HCT116 (cell line): ENCODE data around the gene TDO2. TPM values are rescaled to one million over a fixed set of nuclear protein-coding genes. Genes with fewer than 3 reads are reported as not detected.
"Not testable (repeated sequence)": the region's sequence is repeated elsewhere in the genome, so short reads cannot be mapped to it uniquely, and the experiment has no call there.

Source experiments
- ATAC-seq: fragments of 200-7000 bp; cut with Tn5 transposase; 2 replicates; pipeline ENCODE4 v1.9.1; 2020; ENCODE audit warnings: mild to moderate bottlenecking, moderate library complexity
- BruUV-seq: library from RNA; stranded (reverse); fragments of 400-500 nt; replicated peaks from 2 replicates; lab custom pipeline; 2021; lab: Mats Ljungman, UMichigan
- CTCF ChIA-PET: fragments of 300-600 bp; sonication (Branson Sonifier 250); formaldehyde crosslinking; loops from one replicate; lab custom pipeline; 2021; ENCODE audit warnings: antibody characterized with exemption; lab: Charles Lee
- POLR2A ChIA-PET: fragments of 300-600, 350-600 bp; sonication (Branson Sonifier 250); formaldehyde crosslinking; loops from one replicate; lab custom pipeline; 2021; ENCODE audit warnings: antibody characterized with exemption; lab: Charles Lee
- RAD21 ChIA-PET, 2 experiments: fragments of 300-600 bp; sonication (Branson Sonifier 250); formaldehyde crosslinking; loops; one replicate each; lab custom pipeline; 2023; ENCODE audit warnings: low total read pairs in 2 of 2; ENCODE audit not compliant: uncharacterized antibody in 2 of 2, unreplicated experiment in 2 of 2, low non-redundant PET in 1 of 2; lab: Charles Lee
- DNase-seq: peaks from one replicate; pipeline ENCODE4 v3.0.0-alpha.2; 2010; ENCODE audit warnings: low read depth, low spot score
- H2AFZ ChIP-seq: fragments of 200-600 bp; shearing (Covaris generic), sonication (generic); 2 replicates; pipeline ENCODE4 v1.6.1; 2017; ENCODE audit warnings: low read depth, mixed run types, mixed read lengths, antibody characterized with exemption, low read length; ENCODE audit not compliant: poor library complexity, severe bottlenecking
- H3K27ac ChIP-seq: 2 replicates; pipeline ENCODE4 v1.5.1; 2012; ENCODE audit warnings: low read depth, low read length
- H3K27me3 ChIP-seq: fragments of 200-600 bp; sonication (generic); 2 replicates; pipeline ENCODE4 v1.6.1; 2016; ENCODE audit warnings: mixed run types, low read length, mixed read lengths; ENCODE audit not compliant: insufficient read depth
- H3K36me3 ChIP-seq, 2 experiments: fragments of 200-500 bp in 1 of 2; fragments of 200-600 bp in 1 of 2; sonication (Bioruptor generic) in 1 of 2; sonication (generic) in 1 of 2; 2 replicates each; pipeline versions ENCODE4 v1.5.1 to v1.6.1; 2014 to 2016; ENCODE audit warnings: low read length in 2 of 2, inconsistent platforms in 1 of 2, mixed read lengths in 1 of 2, mixed run types in 1 of 2; ENCODE audit not compliant: insufficient read depth in 2 of 2, control insufficient read depth in 1 of 2
- H3K4me1 ChIP-seq, 2 experiments: fragments of 200-600 bp in 1 of 2; sonication (generic) in 1 of 2; 2 replicates each; pipeline versions ENCODE4 v1.5.1 to v1.6.1; 2012 to 2017; ENCODE audit warnings: low read length in 2 of 2, inconsistent platforms in 1 of 2, mild to moderate bottlenecking in 1 of 2, mixed read lengths in 1 of 2, mixed run types in 1 of 2, moderate library complexity in 1 of 2; ENCODE audit not compliant: insufficient read depth in 2 of 2, control insufficient read depth in 1 of 2
- H3K4me2 ChIP-seq: fragments of 200-600 bp; sonication (generic); 2 replicates; pipeline ENCODE4 v1.6.1; 2017; ENCODE audit warnings: mixed run types, low read length, mixed read lengths
- H3K4me3 ChIP-seq, 2 experiments: fragments of 200-600 bp in 1 of 2; sonication (generic) in 1 of 2; replicated peaks in 1 of 2; 2 replicates each; pipeline ENCODE4 v1.5.1; 2011 to 2016; ENCODE audit warnings: low read length in 2 of 2, control low read depth in 1 of 2, low read depth in 1 of 2, mild to moderate bottlenecking in 1 of 2, mixed read lengths in 1 of 2, mixed run types in 1 of 2
- H3K79me2 ChIP-seq: fragments of 200-600 bp; sonication (generic); 2 replicates; pipeline ENCODE4 v1.6.1; 2017; ENCODE audit warnings: mild to moderate bottlenecking, mixed run types, low read length, moderate library complexity, mixed read lengths; ENCODE audit not compliant: insufficient read depth
- H3K9ac ChIP-seq: fragments of 200-600 bp; sonication (generic); 2 replicates; pipeline ENCODE4 v1.6.1; 2016; ENCODE audit warnings: low read length, mixed read lengths
- H3K9me2 ChIP-seq: fragments of 200-600 bp; sonication (generic), shearing (Covaris generic); 2 replicates; pipeline ENCODE4 v1.6.1; 2017; ENCODE audit warnings: mixed run types, mild to moderate bottlenecking, moderate library complexity; ENCODE audit not compliant: insufficient read depth
- H3K9me3 ChIP-seq, 2 experiments: fragments of 200-500 bp in 1 of 2; fragments of 200-600 bp in 1 of 2; sonication (Bioruptor generic) in 1 of 2; sonication (generic) in 1 of 2; 2 replicates each; pipeline ENCODE4 v1.6.1; 2014 to 2017; ENCODE audit warnings: low read length in 2 of 2, mixed read lengths in 2 of 2, inconsistent platforms in 1 of 2, low read depth in 1 of 2, mild to moderate bottlenecking in 1 of 2, mixed run types in 1 of 2, moderate library complexity in 1 of 2; ENCODE audit not compliant: control insufficient read depth in 1 of 2, insufficient read depth in 1 of 2
- H4K20me1 ChIP-seq: fragments of 200-600 bp; sonication (generic), shearing (Covaris generic); 2 replicates; pipeline ENCODE4 v1.6.1; 2017; ENCODE audit warnings: mixed run types, mild to moderate bottlenecking, moderate library complexity; ENCODE audit not compliant: insufficient read depth
- EGR1 ChIP-seq: IDR thresholded peaks from 2 replicates; pipeline ENCODE4 v1.6.1; 2012; ENCODE audit warnings: low read depth
- EZH2phosphoT487 ChIP-seq: fragments of 200-600 bp; IDR thresholded peaks from 2 replicates; pipeline ENCODE4 v1.6.1; 2018; ENCODE audit warnings: antibody characterized with exemption, borderline replicate concordance
- FOSL1 ChIP-seq: IDR thresholded peaks from 2 replicates; pipeline ENCODE4 v1.6.1; 2012; ENCODE audit warnings: low read depth
- JUND ChIP-seq: IDR thresholded peaks from 2 replicates; pipeline ENCODE4 v1.6.1; 2012
- POLR2A ChIP-seq: IDR thresholded peaks from 2 replicates; pipeline ENCODE4 v1.7.0; 2011; ENCODE audit warnings: borderline replicate concordance; ENCODE audit not compliant: insufficient read depth, insufficient read length; ENCODE audit errors: extremely low read depth
- POLR2AphosphoS5 ChIP-seq: IDR thresholded peaks from 2 replicates; pipeline ENCODE4 v1.6.1; 2011; ENCODE audit warnings: mild to moderate bottlenecking, low read depth, low read length, moderate library complexity
- RAD21 ChIP-seq: IDR thresholded peaks from 2 replicates; pipeline ENCODE4 v1.6.1; 2012; ENCODE audit warnings: low read depth, mild to moderate bottlenecking
- SIN3A ChIP-seq: IDR thresholded peaks from 2 replicates; pipeline ENCODE4 v1.6.1; 2012; ENCODE audit warnings: low read depth
- SRF ChIP-seq: IDR thresholded peaks from 2 replicates; pipeline ENCODE4 v1.6.1; 2012; ENCODE audit warnings: low read depth
- TCF7L2 ChIP-seq: IDR thresholded peaks from 2 replicates; pipeline ENCODE4 v1.7.0; 2011; ENCODE audit warnings: borderline replicate concordance, inconsistent platforms; ENCODE audit not compliant: insufficient read depth, insufficient read length; ENCODE audit errors: extremely low read depth
- YY1 ChIP-seq: IDR thresholded peaks from 2 replicates; pipeline ENCODE4 v1.6.1; 2011; ENCODE audit warnings: low read length, low read depth, moderate library complexity, mild to moderate bottlenecking; ENCODE audit not compliant: insufficient replicate concordance; ENCODE audit errors: extremely low read depth
- ZFX ChIP-seq: fragments of 450-650 bp; IDR thresholded peaks from 2 replicates; pipeline ENCODE4 v1.6.1; 2017
- intact Hi-C: fragments of 100-400 bp; cut with micrococcal nuclease; formaldehyde crosslinking; loops from 2 replicates; pipeline ENCODE4 v1.10.0; 2022
- total RNA-seq: library from RNA; stranded (reverse); gene quantifications from one replicate; pipeline ENCODE4 v1.2.1, GENCODE V29; 2021; ENCODE audit not compliant: unreplicated experiment
- TF ChIP-seq, protein P1 (sequence below): IDR thresholded peaks from 2 replicates; pipeline ENCODE4 v1.6.1; 2011; ENCODE audit warnings: mild to moderate bottlenecking, low read length, moderate library complexity; ENCODE audit not compliant: insufficient replicate concordance; ENCODE audit errors: extremely low read depth
- TF ChIP-seq, protein P2 (sequence below): IDR thresholded peaks from 2 replicates; pipeline ENCODE4 v1.6.1; 2012
- TF ChIP-seq, protein P3 (sequence below): IDR thresholded peaks from 2 replicates; pipeline ENCODE4 v1.6.1; 2012

TDO2 gene
- total RNA-seq, 1 experiment from 2014 or later: 0.27 TPM

DNA sequence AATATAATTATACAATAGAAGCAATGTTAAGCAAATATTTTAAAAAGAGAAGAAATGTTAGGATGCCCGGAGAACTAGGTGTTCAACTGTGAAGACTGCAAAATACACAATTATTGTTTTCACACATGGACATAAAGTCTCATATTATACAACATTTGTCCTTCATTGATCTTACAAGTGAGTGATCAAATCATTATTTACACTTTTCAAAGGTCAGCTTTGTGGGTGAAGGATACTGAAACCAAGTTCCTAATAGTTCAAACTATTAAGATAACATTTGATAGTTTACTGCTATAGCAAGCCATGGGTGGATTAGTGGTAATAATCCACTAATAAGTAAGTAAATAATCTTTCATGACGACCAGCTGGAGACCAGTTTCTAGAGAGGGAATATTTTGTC is 26.8 kb downstream of the TDO2 start (continued):
- TF ChIP-seq, protein P1, sequence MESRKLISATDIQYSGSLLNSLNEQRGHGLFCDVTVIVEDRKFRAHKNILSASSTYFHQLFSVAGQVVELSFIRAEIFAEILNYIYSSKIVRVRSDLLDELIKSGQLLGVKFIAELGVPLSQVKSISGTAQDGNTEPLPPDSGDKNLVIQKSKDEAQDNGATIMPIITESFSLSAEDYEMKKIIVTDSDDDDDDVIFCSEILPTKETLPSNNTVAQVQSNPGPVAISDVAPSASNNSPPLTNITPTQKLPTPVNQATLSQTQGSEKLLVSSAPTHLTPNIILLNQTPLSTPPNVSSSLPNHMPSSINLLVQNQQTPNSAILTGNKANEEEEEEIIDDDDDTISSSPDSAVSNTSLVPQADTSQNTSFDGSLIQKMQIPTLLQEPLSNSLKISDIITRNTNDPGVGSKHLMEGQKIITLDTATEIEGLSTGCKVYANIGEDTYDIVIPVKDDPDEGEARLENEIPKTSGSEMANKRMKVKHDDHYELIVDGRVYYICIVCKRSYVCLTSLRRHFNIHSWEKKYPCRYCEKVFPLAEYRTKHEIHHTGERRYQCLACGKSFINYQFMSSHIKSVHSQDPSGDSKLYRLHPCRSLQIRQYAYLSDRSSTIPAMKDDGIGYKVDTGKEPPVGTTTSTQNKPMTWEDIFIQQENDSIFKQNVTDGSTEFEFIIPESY: no peak
- TF ChIP-seq EZH2phosphoT487 (no peak), POLR2A (no peak), ZFX (no peak), TCF7L2 (no peak), SRF (no peak), YY1 (no peak), JUND (no peak), FOSL1 (no peak), SIN3A (no peak)

DNA sequence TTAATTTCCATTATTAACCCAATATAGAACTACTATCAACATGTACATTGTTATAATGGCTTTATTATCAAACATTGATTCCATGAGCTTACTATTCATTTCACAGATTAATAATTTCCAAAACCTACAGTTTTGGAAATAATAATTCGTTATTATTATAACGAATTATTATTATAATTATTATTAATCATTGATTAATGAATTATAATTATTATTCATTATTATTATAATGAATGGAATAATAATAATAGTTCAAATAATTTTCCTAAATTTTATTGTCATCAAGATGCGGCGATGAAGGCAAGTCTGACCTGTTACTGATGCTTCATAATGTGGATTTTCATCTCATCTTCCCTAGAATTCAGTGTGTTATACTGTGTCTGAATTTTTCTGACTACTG is 28.1 kb downstream of the TDO2 start:
- no TSS peak for BruUV-seq
- Histone ChIP-seq H3K4me3 (no peak overlapping the region), H3K79me2 (no peaks in the 10 kb centered on the region), H3K27ac (no peak overlapping the region), H3K9me2 (no peaks in the 10 kb centered on the region), H2AFZ (no peak overlapping the region), H4K20me1 (no peaks in the 10 kb centered on the region), H3K27me3 (no peaks in the 10 kb centered on the region), H3K9ac (no peak overlapping the region), H3K4me1 (no peaks in the 10 kb centered on the region), H3K9me3 (no peaks in the 10 kb centered on the region)
- ATAC-seq (no peak), DNase-seq (no peak)
- intact Hi-C loops: no loop called here
- ChIA-PET POLR2A (no interaction called here), RAD21 (no interaction called here)
- TF ChIP-seq SRF: no peak
- TF ChIP-seq YY1: no peak
- TF ChIP-seq, protein P2, sequence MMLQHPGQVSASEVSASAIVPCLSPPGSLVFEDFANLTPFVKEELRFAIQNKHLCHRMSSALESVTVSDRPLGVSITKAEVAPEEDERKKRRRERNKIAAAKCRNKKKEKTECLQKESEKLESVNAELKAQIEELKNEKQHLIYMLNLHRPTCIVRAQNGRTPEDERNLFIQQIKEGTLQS: no peak
- TF ChIP-seq POLR2A: no peak
- TF ChIP-seq RAD21: no peak
- no peak for TF ChIP-seq POLR2AphosphoS5
- no peak for TF ChIP-seq EGR1
- TF ChIP-seq, protein P3, sequence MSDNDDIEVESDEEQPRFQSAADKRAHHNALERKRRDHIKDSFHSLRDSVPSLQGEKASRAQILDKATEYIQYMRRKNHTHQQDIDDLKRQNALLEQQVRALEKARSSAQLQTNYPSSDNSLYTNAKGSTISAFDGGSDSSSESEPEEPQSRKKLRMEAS: no peak
- TF ChIP-seq, all 23 proteins: peak for 0
- no peaks in the 10 kb centered on the region for H3K36me3 ChIP-seq
- H3K4me2 ChIP-seq: no peak overlapping the region
- CTCF ChIA-PET: no interaction called here

DNA sequence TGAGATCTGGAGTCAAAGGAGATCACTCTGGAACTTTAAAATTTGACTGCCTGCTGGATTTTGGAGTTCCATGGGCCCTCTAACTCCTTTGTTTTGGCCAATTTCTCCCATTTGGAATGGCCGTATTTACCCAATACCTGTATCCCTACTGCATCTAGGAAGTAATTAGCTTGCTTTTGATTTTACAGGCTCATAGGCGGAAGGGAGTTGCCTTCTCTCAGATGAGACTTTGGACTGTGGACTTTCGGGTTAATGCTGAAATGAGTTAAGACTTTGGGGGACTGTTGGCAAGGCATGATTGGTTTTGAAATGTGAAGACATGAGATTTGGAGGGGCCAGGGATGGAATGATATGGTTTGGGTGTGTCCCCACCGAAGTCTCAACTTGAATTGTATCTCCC is 31.1 kb downstream of the TDO2 start:
- H2AFZ ChIP-seq, POLR2A ChIA-PET, H3K79me2 ChIP-seq, RAD21 ChIA-PET, H3K4me1 ChIP-seq, H3K4me3 ChIP-seq, H3K9me3 ChIP-seq, H3K9me2 ChIP-seq, H3K27me3 ChIP-seq, ATAC-seq, H3K9ac ChIP-seq, BruUV-seq, DNase-seq, H3K4me2 ChIP-seq, CTCF ChIA-PET, H3K36me3 ChIP-seq, H3K27ac ChIP-seq, H4K20me1 ChIP-seq, intact Hi-C loops: not testable (repeated sequence)
